Thyroid gland (tissue), 4 donors: ENCODE results near the gene SPATA3.

ENCODE experiments used
- CTCF ChIP-seq, 6 experiments: fragments of 200-600 bp in 3 of 6; fragments of 450-650 bp in 3 of 6; sonication (generic) in 3 of 6; IDR thresholded peaks; one replicate each; pipeline ENCODE4 v1.5.1; 2016 to 2019; ENCODE audit warnings: antibody characterized with exemption in 6 of 6, mild to moderate bottlenecking in 2 of 6, inconsistent platforms in 1 of 6, moderate library complexity in 1 of 6
- POLR2A ChIP-seq, 2 donors: fragments of 450-650 bp; IDR thresholded peaks; one replicate each; pipeline ENCODE4 v1.6.1; 2017; ENCODE audit warnings: antibody characterized with exemption in 2 of 2, mild to moderate bottlenecking in 2 of 2, moderate library complexity in 1 of 2

GRCh38 chr2:231036131-231036530 lies 40.2 kb downstream of the SPATA3 start:
- TF ChIP-seq CTCF (IDR thresholded peaks at IDR 0.05), result no peak
- TF ChIP-seq POLR2A (IDR thresholded peaks at IDR 0.05), result no peak
